ENCODE data around the gene RTN1.

- TF ChIP-seq CTCF (IDR thresholded peaks at IDR 0.05; ENCODE audit: low read length) (peak; percentile 43), EZH2phosphoT487 (IDR thresholded peaks at IDR 0.05; ENCODE audit: low read length) (no peak), EZH2 (optimal IDR thresholded peaks at IDR 0.05; ENCODE audit: low read depth, low read length) (no peak)
These were observed 48.4 kb upstream of the RTN1 start for GRCh38 chr14:59918824-59919569.

Measured in MM.1S (cell line).